ENCODE results near the gene LRCH1. TPM values are rescaled to one million over a fixed set of nuclear protein-coding genes. Genes with fewer than 3 reads are reported as not detected.

LRCH1 gene
- total RNA-seq, 2 experiments from 2014 or later: 19.8 to 20.9 TPM

GRCh38 chr13:46775385-46776107 lies 222.6 kb downstream of the LRCH1 start:
- DNase-seq: no peak
- Mint-ChIP-seq H3K27ac (no peak overlapping the region), H3K4me1 (no peaks in the 10 kb centered on the region), H3K4me3 (no peak overlapping the region), H3K9me3 (ENCODE audit: low read depth) (no peaks in the 10 kb centered on the region), H3K27me3 (no peaks in the 10 kb centered on the region), H3K36me3 (peaks cover 56% of the 10 kb centered on the region)
- no peak for ATAC-seq
- CTCF ChIA-PET: no interaction called here

GRCh38 chr13:46778095-46778494 lies 225.1 kb downstream of the LRCH1 start:
- no peak overlapping the region for H3K27ac Mint-ChIP-seq
- DNase-seq: no peak
- H3K36me3 Mint-ChIP-seq: peaks cover 56% of the 10 kb centered on the region
- CTCF ChIA-PET: interaction anchor here (1.7 kb wide), 1 partner anchor 11 kb away, joined by 4 read pairs; no protein-coding TSS in a partner anchor
- ATAC-seq: no peak
- H3K4me3 Mint-ChIP-seq: no peak overlapping the region
- no peaks in the 10 kb centered on the region for H3K27me3 Mint-ChIP-seq
- no peaks in the 10 kb centered on the region for H3K9me3 Mint-ChIP-seq (ENCODE audit: low read depth)
- H3K4me1 Mint-ChIP-seq: no peaks in the 10 kb centered on the region

- no peak for ATAC-seq
- Mint-ChIP-seq H3K9me3 (ENCODE audit: low read depth) (no peaks in the 10 kb centered on the region), H3K27ac (no peak overlapping the region), H3K4me3 (no peak overlapping the region), H3K4me1 (no peaks in the 10 kb centered on the region), H3K36me3 (peaks cover 51% of the 10 kb centered on the region), H3K27me3 (no peaks in the 10 kb centered on the region)
- DNase-seq: no peak
- CTCF ChIA-PET: interaction anchor here (1.7 kb wide), 1 partner anchor 11 kb away, joined by 4 read pairs; no protein-coding TSS in a partner anchor
Measured at GRCh38 chr13:46778890-46779289, 225.9 kb downstream of the LRCH1 start.

GRCh38 chr13:46782066-46782465 lies 229.1 kb downstream of the LRCH1 start:
- H3K4me3 Mint-ChIP-seq: no peak overlapping the region
- H3K9me3 Mint-ChIP-seq (ENCODE audit: low read depth): no peaks in the 10 kb centered on the region
- no peaks in the 10 kb centered on the region for H3K27me3 Mint-ChIP-seq
- DNase-seq (no peak), ATAC-seq (no peak)
- no peaks in the 10 kb centered on the region for H3K4me1 Mint-ChIP-seq
- H3K27ac Mint-ChIP-seq: no peak overlapping the region
- peaks cover 45% of the 10 kb centered on the region for H3K36me3 Mint-ChIP-seq
- CTCF ChIA-PET: no interaction called here

- Mint-ChIP-seq H3K4me3 (no peak overlapping the region), H3K27ac (no peak overlapping the region), H3K36me3 (peaks cover 44% of the 10 kb centered on the region), H3K27me3 (no peaks in the 10 kb centered on the region), H3K4me1 (no peaks in the 10 kb centered on the region), H3K9me3 (ENCODE audit: low read depth) (no peaks in the 10 kb centered on the region)
- DNase-seq (no peak), ATAC-seq (no peak)
- CTCF ChIA-PET: no interaction called here
Measured at GRCh38 chr13:46782691-46783090, 229.7 kb downstream of the LRCH1 start.

GRCh38 chr13:46783504-46783903 lies 230.5 kb downstream of the LRCH1 start:
- H3K27me3 Mint-ChIP-seq: no peaks in the 10 kb centered on the region
- H3K36me3 Mint-ChIP-seq: peaks cover 41% of the 10 kb centered on the region
- H3K9me3 Mint-ChIP-seq (ENCODE audit: low read depth): no peaks in the 10 kb centered on the region
- no peak overlapping the region for H3K4me3 Mint-ChIP-seq
- H3K4me1 Mint-ChIP-seq: peaks cover 3% of the 10 kb centered on the region
- no peak overlapping the region for H3K27ac Mint-ChIP-seq
- DNase-seq (no peak), ATAC-seq (no peak)
- CTCF ChIA-PET: no interaction called here

- peaks cover 20% of the 10 kb centered on the region for H3K36me3 Mint-ChIP-seq
- no peaks in the 10 kb centered on the region for H3K27me3 Mint-ChIP-seq
- peaks cover 35% of the 10 kb centered on the region for H3K4me1 Mint-ChIP-seq
- CTCF ChIA-PET: interaction anchor here (1.4 kb wide), 1 partner anchor 15 kb away, joined by 3 read pairs; no protein-coding TSS in a partner anchor
- no peak overlapping the region for H3K4me3 Mint-ChIP-seq
- no peak overlapping the region for H3K27ac Mint-ChIP-seq
- ATAC-seq: no peak
- no peak for DNase-seq
- H3K9me3 Mint-ChIP-seq (ENCODE audit: low read depth): no peaks in the 10 kb centered on the region
Measured at GRCh38 chr13:46795321-46795720, 242.4 kb downstream of the LRCH1 start.

GRCh38 chr13:46796129-46796514 lies 243.2 kb downstream of the LRCH1 start:
- ATAC-seq (no peak), DNase-seq (no peak)
- CTCF ChIA-PET: interaction anchor here (1.0 to 1.1 kb wide), 2 partner anchors 11 to 244 kb away, joined by 4 read pairs; no protein-coding TSS in a partner anchor
- H3K4me1 Mint-ChIP-seq: peaks cover 32% of the 10 kb centered on the region
- peak overlapping the region; percentile 97 for H3K27ac Mint-ChIP-seq
- peak overlapping the region; percentile 92 for H3K4me3 Mint-ChIP-seq
- H3K9me3 Mint-ChIP-seq (ENCODE audit: low read depth): no peaks in the 10 kb centered on the region
- peaks cover 12% of the 10 kb centered on the region for H3K36me3 Mint-ChIP-seq
- H3K27me3 Mint-ChIP-seq: no peaks in the 10 kb centered on the region

- DNase-seq (peak; percentile 93), ATAC-seq (peak; percentile 89)
- Mint-ChIP-seq H3K4me1 (peaks cover 32% of the 10 kb centered on the region), H3K27ac (peak within 1 kb of the TSS; percentile 97), H3K4me3 (peak within 1 kb of the TSS; percentile 92), H3K36me3 (peaks cover 12% of the 10 kb centered on the region), H3K27me3 (no peaks in the 10 kb centered on the region), H3K9me3 (ENCODE audit: low read depth) (no peaks in the 10 kb centered on the region)
- CTCF ChIA-PET: interaction anchor here (1.0 to 1.2 kb wide), 3 partner anchors 12 to 246 kb away, joined by 4 to 5 read pairs (median 4); no protein-coding TSS in a partner anchor
Measured at GRCh38 chr13:46796515-46797474, 243.8 kb downstream of the LRCH1 start, which contains the start of gene ESD. TSS of gene ESD (minus strand) at chr13:46797161. CDS start at chr13:46791413, 5,748 bp downstream.

GRCh38 chr13:46797501-46798237 lies 244.7 kb downstream of the LRCH1 start:
- peaks cover 32% of the 10 kb centered on the region for H3K4me1 Mint-ChIP-seq
- CTCF ChIA-PET: interaction anchor here (1.2 kb wide), 1 partner anchor 246 kb away, joined by 5 read pairs; no protein-coding TSS in a partner anchor
- H3K36me3 Mint-ChIP-seq: peaks cover 12% of the 10 kb centered on the region
- DNase-seq: no peak
- H3K4me3 Mint-ChIP-seq: peak overlapping the region; percentile 92
- H3K27ac Mint-ChIP-seq: peak overlapping the region; percentile 97
- ATAC-seq: no peak
- no peaks in the 10 kb centered on the region for H3K27me3 Mint-ChIP-seq
- no peaks in the 10 kb centered on the region for H3K9me3 Mint-ChIP-seq (ENCODE audit: low read depth)

GRCh38 chr13:46799139-46799538 lies 246.2 kb downstream of the LRCH1 start:
- CTCF ChIA-PET: interaction anchor here (1.4 kb wide), 1 partner anchor 248 kb away, joined by 3 read pairs; no protein-coding TSS in a partner anchor
- DNase-seq (no peak), ATAC-seq (no peak)
- Mint-ChIP-seq H3K36me3 (peaks cover 10% of the 10 kb centered on the region), H3K4me3 (no peak overlapping the region), H3K4me1 (peaks cover 27% of the 10 kb centered on the region), H3K27me3 (no peaks in the 10 kb centered on the region), H3K9me3 (ENCODE audit: low read depth) (no peaks in the 10 kb centered on the region), H3K27ac (no peak overlapping the region)

- no peak for DNase-seq
- H3K4me1 Mint-ChIP-seq: peaks cover 9% of the 10 kb centered on the region
- CTCF ChIA-PET: interaction anchor here (1.3 kb wide), 1 partner anchor 30 kb away, joined by 4 read pairs; no protein-coding TSS in a partner anchor
- no peak overlapping the region for H3K27ac Mint-ChIP-seq
- H3K4me3 Mint-ChIP-seq: no peak overlapping the region
- H3K27me3 Mint-ChIP-seq: peaks cover 4% of the 10 kb centered on the region
- H3K36me3 Mint-ChIP-seq: no peaks in the 10 kb centered on the region
- ATAC-seq: no peak
- no peaks in the 10 kb centered on the region for H3K9me3 Mint-ChIP-seq (ENCODE audit: low read depth)
Measured at GRCh38 chr13:46801858-46802257, 248.9 kb downstream of the LRCH1 start.
